Peyer's patch (tissue), 4 donors: ENCODE data around the gene PLAAT2. TPM values are rescaled to one million over a fixed set of nuclear protein-coding genes. Genes with fewer than 3 reads are reported as not detected.
A peak's percentile ranks its signal among the peaks of the same experiment; 100 is the strongest.
"Not testable (repeated sequence)": the region's sequence is repeated elsewhere in the genome, so short reads cannot be mapped to it uniquely, and the experiment has no call there.

ENCODE experiments used
- DNase-seq, 3 donors: peaks; one replicate each; pipeline ENCODE4 v3.0.0-alpha.2; 2017 to 2019
- H3K27ac ChIP-seq, 4 donors: fragments of 200-600 bp; sonication (generic); one replicate each; pipeline ENCODE4 v1.5.1; 2016 to 2019
- H3K27me3 ChIP-seq, 2 donors: fragments of 200-600 bp; sonication (generic); one replicate each; pipeline ENCODE4 v1.5.1; 2019
- H3K36me3 ChIP-seq, 3 donors: fragments of 200-600 bp; sonication (generic); one replicate each; pipeline ENCODE4 v1.5.1; 2016 to 2019
- H3K4me1 ChIP-seq, 4 donors: fragments of 200-600 bp; sonication (generic); one replicate each; pipeline ENCODE4 v1.5.1; 2016 to 2019
- H3K4me3 ChIP-seq, 4 donors: fragments of 200-600 bp; sonication (generic); 1 replicate in 3 of 4; 2 replicates in 1 of 4; pipeline ENCODE4 v1.5.1; 2016 to 2019; ENCODE audit warnings: mild to moderate bottlenecking in 1 of 4
- H3K9me3 ChIP-seq, 4 donors: fragments of 200-600 bp; sonication (generic); one replicate each; pipeline ENCODE4 v1.5.1; 2016 to 2019; ENCODE audit warnings: mild to moderate bottlenecking in 1 of 4
- CTCF ChIP-seq, 6 experiments: fragments of 450-650 bp in 4 of 6; fragments of 200-600 bp in 2 of 6; sonication (generic) in 1 of 6; IDR thresholded peaks; one replicate each; pipeline ENCODE4 v1.5.1; 2017 to 2019; ENCODE audit warnings: antibody characterized with exemption in 6 of 6, mild to moderate bottlenecking in 3 of 6, moderate library complexity in 1 of 6
- POLR2A ChIP-seq, 2 donors: fragments of 450-650 bp; IDR thresholded peaks; one replicate each; pipeline ENCODE4 v1.5.1; 2017; ENCODE audit warnings: antibody characterized with exemption in 2 of 2, mild to moderate bottlenecking in 2 of 2, moderate library complexity in 2 of 2
- total RNA-seq, 4 donors: library from RNA; depleted of rRNA; stranded (reverse); fragments of >200 nt; gene quantifications; one replicate each; pipeline ENCODE4 v1.1.0, GENCODE V29; 2016

PLAAT2 gene
- total RNA-seq, 4 donors from 2014 or later = 13.2 to 144 (median 68.7) TPM

- no peaks in the 10 kb centered on the region for H3K27me3 ChIP-seq
- TF ChIP-seq CTCF (IDR thresholded peaks at IDR 0.05) (no peak), POLR2A (IDR thresholded peaks at IDR 0.05) (no peak)
These were observed 23.4 kb upstream of the PLAAT2 start for GRCh38 chr11:63586451-63587166.

GRCh38 chr11:63583357-63583677 is 20.1 kb upstream of the PLAAT2 start:
- TF ChIP-seq CTCF (IDR thresholded peaks at IDR 0.05) (no peak), POLR2A (IDR thresholded peaks at IDR 0.05) (no peak)
- no peak for DNase-seq
- Histone ChIP-seq H3K4me1 (no peaks in the 10 kb centered on the region), H3K9me3 (peaks cover 0 to 8% (median 0%) of the 10 kb centered on the region in 4 donors), H3K36me3 (peaks cover 0 to 32% (median 0%) of the 10 kb centered on the region in 3 donors), H3K27me3 (no peaks in the 10 kb centered on the region), H3K4me3 (no peak overlapping the region), H3K27ac (no peak overlapping the region)

More at GRCh38 chr11:63586451-63587166, 23.4 kb upstream of the PLAAT2 start:
- Histone ChIP-seq H3K4me1 (no peaks in the 10 kb centered on the region), H3K4me3 (no peak overlapping the region), H3K9me3 (peaks cover 0 to 3% (median 0%) of the 10 kb centered on the region in 4 donors), H3K27ac (no peak overlapping the region), H3K36me3 (peaks cover 0 to 32% (median 0%) of the 10 kb centered on the region in 3 donors)
- DNase-seq = no peak

GRCh38 chr11:63581224-63581623 is 18.0 kb upstream of the PLAAT2 start:
- not testable (repeated sequence) for DNase-seq, H3K9me3 ChIP-seq, H3K4me1 ChIP-seq, H3K27ac ChIP-seq, H3K4me3 ChIP-seq, H3K27me3 ChIP-seq
- peaks cover 0 to 30% (median 0%) of the 10 kb centered on the region in 3 donors for H3K36me3 ChIP-seq

- not testable (repeated sequence) for H3K9me3 ChIP-seq, H3K27me3 ChIP-seq, DNase-seq, H3K4me3 ChIP-seq, H3K27ac ChIP-seq
- peaks cover 0 to 15% (median 0%) of the 10 kb centered on the region in 3 donors for H3K36me3 ChIP-seq
- peaks cover 0 to 12% (median 2%) of the 10 kb centered on the region in 4 donors for H3K4me1 ChIP-seq
These were observed 15.7 kb upstream of the PLAAT2 start for GRCh38 chr11:63578882-63579281.

- Histone ChIP-seq H3K36me3 (no peaks in the 10 kb centered on the region), H3K27me3 (no peaks in the 10 kb centered on the region), H3K4me3 (peak overlapping the region in 3 of 4 donors; percentile 3 to 43 (median 20)), H3K27ac (peak overlapping the region; percentile 33 to 86 (median 76)), H3K4me1 (peaks cover 0 to 17% (median 2%) of the 10 kb centered on the region in 4 donors), H3K9me3 (no peaks in the 10 kb centered on the region)
- DNase-seq = peak in 2 of 3 donors; percentile 67 to 71
- TF ChIP-seq CTCF (IDR thresholded peaks at IDR 0.05) (no peak), POLR2A (IDR thresholded peaks at IDR 0.05) (no peak)
These were observed 11.8 kb upstream of the PLAAT2 start for GRCh38 chr11:63574856-63575602.

GRCh38 chr11:63573881-63574855 is 11.0 kb upstream of the PLAAT2 start:
- no peaks in the 10 kb centered on the region for H3K9me3 ChIP-seq
- H3K36me3 ChIP-seq = no peaks in the 10 kb centered on the region
- peak overlapping the region; percentile 33 to 86 (median 76) for H3K27ac ChIP-seq
- peak overlapping the region in 3 of 4 donors; percentile 3 to 43 (median 20) for H3K4me3 ChIP-seq
- peaks cover 0 to 17% (median 2%) of the 10 kb centered on the region in 4 donors for H3K4me1 ChIP-seq
- peak; percentile 43 to 89 (median 73) for DNase-seq
- H3K27me3 ChIP-seq = no peaks in the 10 kb centered on the region
- TF ChIP-seq CTCF (IDR thresholded peaks at IDR 0.05) (peak in 2 of 6 experiments; percentile 18 to 19), POLR2A (IDR thresholded peaks at IDR 0.05) (peak in 1 of 2 donors; percentile 53)
